ENCODE results near the gene LKAAEAR1. TPM values are rescaled to one million over a fixed set of nuclear protein-coding genes. Genes with fewer than 3 reads are reported as not detected.

Gene LKAAEAR1
- total and polyA plus RNA-seq, 2 of the 13 experiments (the other 11 are each of a cell fraction or from before 2014, with no cell fraction given) = not detected

DNA sequence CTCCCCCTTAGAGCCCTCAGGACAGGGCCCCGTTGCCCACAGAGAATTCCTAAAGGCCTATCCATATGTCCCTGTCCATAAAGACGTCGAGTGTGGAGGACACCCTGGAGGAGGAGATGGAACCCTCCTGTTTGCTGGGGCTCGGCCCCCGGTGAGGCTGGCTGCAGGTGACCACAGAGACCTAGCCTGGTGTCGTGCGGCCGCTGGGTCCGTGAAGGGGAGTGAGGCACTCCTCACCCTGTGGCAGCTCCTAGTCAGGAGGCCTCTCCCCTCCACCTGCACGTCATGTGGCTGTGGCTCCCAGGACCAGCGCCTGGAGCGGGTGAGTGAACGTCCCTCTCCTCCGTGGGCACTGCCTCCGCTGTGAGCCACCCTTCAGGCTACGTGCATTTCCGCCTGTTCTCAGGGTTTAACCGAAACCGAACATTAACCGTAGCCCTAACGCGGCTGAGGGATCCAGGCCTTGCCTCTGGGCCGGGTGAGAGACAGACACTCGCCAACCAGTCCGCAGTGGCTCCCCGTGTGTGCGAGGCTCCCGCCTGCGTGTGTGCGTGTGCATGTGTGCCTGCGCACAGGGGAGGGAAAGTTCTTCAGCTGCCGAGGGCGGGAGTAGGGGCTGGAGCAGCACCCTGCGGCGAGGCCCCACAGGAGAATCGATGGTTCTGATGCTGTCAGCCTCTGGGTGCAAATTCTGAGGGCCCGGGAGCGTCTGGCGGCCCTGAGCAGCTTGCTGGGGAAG, 27.1 kb downstream of the LKAAEAR1 start (continued):
- no peak; the same call in 1 of the 2 replicates for TF ChIP-seq ZHX2 (IDR thresholded peaks at IDR 0.05; ENCODE audit: low read depth)
- no peak for TF ChIP-seq ZHX2 (CRISPR knock-in tag; IDR thresholded peaks at IDR 0.05; ENCODE audit: borderline replicate concordance)
- no peak for TF ChIP-seq ZNF142 (CRISPR knock-in tag; IDR thresholded peaks at IDR 0.05)
- no peak; the same call in 1 of the 2 replicates for TF ChIP-seq ETV6 (CRISPR knock-in tag; conservative IDR thresholded peaks at IDR 0.05)
- peak; percentile 69; the same call in 1 of the 2 replicates for TF ChIP-seq ZNF563 (CRISPR knock-in tag; IDR thresholded peaks at IDR 0.05)
- TF ChIP-seq NFYC (CRISPR knock-in tag; IDR thresholded peaks at IDR 0.05) = no peak; the same call in 1 of the 2 replicates
- TF ChIP-seq TFE3 (CRISPR knock-in tag; IDR thresholded peaks at IDR 0.05) = no peak
- TF ChIP-seq, protein P1, sequence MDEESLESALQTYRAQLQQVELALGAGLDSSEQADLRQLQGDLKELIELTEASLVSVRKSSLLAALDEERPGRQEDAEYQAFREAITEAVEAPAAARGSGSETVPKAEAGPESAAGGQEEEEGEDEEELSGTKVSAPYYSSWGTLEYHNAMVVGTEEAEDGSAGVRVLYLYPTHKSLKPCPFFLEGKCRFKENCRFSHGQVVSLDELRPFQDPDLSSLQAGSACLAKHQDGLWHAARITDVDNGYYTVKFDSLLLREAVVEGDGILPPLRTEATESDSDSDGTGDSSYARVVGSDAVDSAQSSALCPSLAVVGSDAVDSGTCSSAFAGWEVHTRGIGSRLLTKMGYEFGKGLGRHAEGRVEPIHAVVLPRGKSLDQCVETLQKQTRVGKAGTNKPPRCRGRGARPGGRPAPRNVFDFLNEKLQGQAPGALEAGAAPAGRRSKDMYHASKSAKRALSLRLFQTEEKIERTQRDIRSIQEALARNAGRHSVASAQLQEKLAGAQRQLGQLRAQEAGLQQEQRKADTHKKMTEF (CRISPR knock-in tag; IDR thresholded peaks at IDR 0.05) = no peak; the same call in 1 of the 2 replicates
- no peak; the same call in 1 of the 2 replicates for TF ChIP-seq ZNF816 (CRISPR knock-in tag; IDR thresholded peaks at IDR 0.05; ENCODE audit: borderline replicate concordance)
- no peak; the same call in 1 of the 2 replicates for TF ChIP-seq ZNF343 (CRISPR knock-in tag; IDR thresholded peaks at IDR 0.05)

All from HepG2 (cell line).